ENCODE measurements around the gene RDM1.

RDM1 gene

GRCh38 chr17:35932586-35932985 is 2.0 kb upstream of the RDM1 start:
- H3K27ac ChIP-seq (ENCODE audit: low read length): no peak overlapping the region
- H3K4me3 ChIP-seq (ENCODE audit: low read length): no peak overlapping the region
- no peaks in the 10 kb centered on the region for H3K9me3 ChIP-seq (ENCODE audit: control insufficient read depth, insufficient read depth, low read length)
- no peaks in the 10 kb centered on the region for H3K4me1 ChIP-seq (ENCODE audit: control insufficient read depth, insufficient read depth, low read length)
- H3K27me3 ChIP-seq (ENCODE audit: control insufficient read depth, insufficient read depth, low read length): no peaks in the 10 kb centered on the region
- no peaks in the 10 kb centered on the region for H3K36me3 ChIP-seq (ENCODE audit: control insufficient read depth, insufficient read depth, low read length)
- no peak for DNase-seq (ENCODE audit: low read depth, low spot score)

GRCh38 chr17:35931794-35932425 is 1.3 kb upstream of the RDM1 start:
- H3K27ac ChIP-seq (ENCODE audit: low read length): no peak overlapping the region
- H3K9me3 ChIP-seq (ENCODE audit: control insufficient read depth, insufficient read depth, low read length): no peaks in the 10 kb centered on the region
- no peak for DNase-seq (ENCODE audit: low read depth, low spot score)
- no peak overlapping the region for H3K4me3 ChIP-seq (ENCODE audit: low read length)
- H3K27me3 ChIP-seq (ENCODE audit: control insufficient read depth, insufficient read depth, low read length): no peaks in the 10 kb centered on the region
- no peaks in the 10 kb centered on the region for H3K4me1 ChIP-seq (ENCODE audit: control insufficient read depth, insufficient read depth, low read length)
- WGBS (ENCODE audit: insufficient coverage, insufficient read length): no CpG with 5 or more reads among the region's 6 CpGs
- no peaks in the 10 kb centered on the region for H3K36me3 ChIP-seq (ENCODE audit: control insufficient read depth, insufficient read depth, low read length)

- H3K9me3 ChIP-seq (ENCODE audit: control insufficient read depth, insufficient read depth, low read length): no peaks in the 10 kb centered on the region
- H3K27me3 ChIP-seq (ENCODE audit: control insufficient read depth, insufficient read depth, low read length): no peaks in the 10 kb centered on the region
- no peaks in the 10 kb centered on the region for H3K36me3 ChIP-seq (ENCODE audit: control insufficient read depth, insufficient read depth, low read length)
- DNase-seq (ENCODE audit: low read depth, low spot score): no peak
- no peaks in the 10 kb centered on the region for H3K4me1 ChIP-seq (ENCODE audit: control insufficient read depth, insufficient read depth, low read length)
- no peak overlapping the region for H3K27ac ChIP-seq (ENCODE audit: low read length)
- no peak overlapping the region for H3K4me3 ChIP-seq (ENCODE audit: low read length)
Measured at GRCh38 chr17:35927714-35928113, 2.9 kb downstream of the RDM1 start.

DNA sequence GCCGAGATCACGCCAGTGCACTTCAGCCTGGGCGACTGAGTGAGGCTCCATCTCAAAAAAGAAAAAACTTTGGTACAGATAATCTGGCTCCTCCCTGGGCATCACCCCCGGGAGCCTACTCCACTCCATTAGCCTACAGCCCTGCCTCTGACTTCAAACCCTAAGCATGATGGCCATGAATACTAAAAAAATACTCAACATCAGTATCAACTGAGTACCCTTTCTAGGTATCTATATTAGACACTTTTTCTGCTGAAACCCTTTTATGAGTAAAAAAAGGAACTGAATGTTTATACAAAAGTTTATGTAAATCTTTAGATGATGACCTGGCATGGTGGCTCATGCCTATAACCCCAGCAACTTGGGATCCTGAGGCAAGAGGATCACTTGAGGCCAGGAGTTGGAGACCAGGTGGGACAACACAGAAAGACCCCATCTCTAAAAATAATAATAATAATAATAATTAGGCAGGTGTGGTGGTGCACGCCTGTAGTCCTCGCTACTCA is 6.9 kb downstream of the RDM1 start:
- Histone ChIP-seq H3K9me3 (ENCODE audit: control insufficient read depth, insufficient read depth, low read length) (no peaks in the 10 kb centered on the region), H3K27me3 (ENCODE audit: control insufficient read depth, insufficient read depth, low read length) (no peaks in the 10 kb centered on the region), H3K4me3 (ENCODE audit: low read length) (no peak overlapping the region), H3K36me3 (ENCODE audit: control insufficient read depth, insufficient read depth, low read length) (no peaks in the 10 kb centered on the region), H3K4me1 (ENCODE audit: control insufficient read depth, insufficient read depth, low read length) (no peaks in the 10 kb centered on the region), H3K27ac (ENCODE audit: low read length) (no peak overlapping the region)
- no peak for DNase-seq (ENCODE audit: low read depth, low spot score)
- no CpG with 5 or more reads among the region's 6 CpGs for WGBS (ENCODE audit: insufficient coverage, insufficient read length)

- no CpG with 5 or more reads among the region's 1 CpG for WGBS (ENCODE audit: insufficient coverage, insufficient read length)
- H3K4me1 ChIP-seq (ENCODE audit: control insufficient read depth, insufficient read depth, low read length): no peaks in the 10 kb centered on the region
- no peaks in the 10 kb centered on the region for H3K27me3 ChIP-seq (ENCODE audit: control insufficient read depth, insufficient read depth, low read length)
- no peak overlapping the region for H3K4me3 ChIP-seq (ENCODE audit: low read length)
- no peaks in the 10 kb centered on the region for H3K36me3 ChIP-seq (ENCODE audit: control insufficient read depth, insufficient read depth, low read length)
- no peak for DNase-seq (ENCODE audit: low read depth, low spot score)
- H3K27ac ChIP-seq (ENCODE audit: low read length): no peak overlapping the region
- no peaks in the 10 kb centered on the region; the same call in none of the 2 replicates for H3K9me3 ChIP-seq (ENCODE audit: control insufficient read depth, insufficient read depth, low read length)
Measured at GRCh38 chr17:35920229-35920628, 10.3 kb downstream of the RDM1 start.

- H3K27ac ChIP-seq (ENCODE audit: low read length): no peak overlapping the region
- H3K27me3 ChIP-seq (ENCODE audit: control insufficient read depth, insufficient read depth, low read length): no peaks in the 10 kb centered on the region
- WGBS (ENCODE audit: insufficient coverage, insufficient read length): no CpG with 5 or more reads among the region's 3 CpGs
Measured at GRCh38 chr17:35918665-35919064, 11.9 kb downstream of the RDM1 start.

GRCh38 chr17:35917519-35918213 is 12.9 kb downstream of the RDM1 start:
- Histone ChIP-seq H3K4me3 (ENCODE audit: low read length) (no peak overlapping the region), H3K4me1 (ENCODE audit: control insufficient read depth, insufficient read depth, low read length) (no peaks in the 10 kb centered on the region), H3K27ac (ENCODE audit: low read length) (no peak overlapping the region), H3K27me3 (ENCODE audit: control insufficient read depth, insufficient read depth, low read length) (no peaks in the 10 kb centered on the region), H3K9me3 (ENCODE audit: control insufficient read depth, insufficient read depth, low read length) (no peaks in the 10 kb centered on the region; the same call in none of the 2 replicates), H3K36me3 (ENCODE audit: control insufficient read depth, insufficient read depth, low read length) (no peaks in the 10 kb centered on the region)
- no CpG with 5 or more reads among the region's 29 CpGs for WGBS (ENCODE audit: insufficient coverage, insufficient read length)
- DNase-seq (ENCODE audit: low read depth, low spot score): no peak

More at GRCh38 chr17:35918665-35919064, 11.9 kb downstream of the RDM1 start:
- no peak for DNase-seq (ENCODE audit: low read depth, low spot score)
- Histone ChIP-seq H3K4me1 (ENCODE audit: control insufficient read depth, insufficient read depth, low read length) (no peaks in the 10 kb centered on the region), H3K36me3 (ENCODE audit: control insufficient read depth, insufficient read depth, low read length) (no peaks in the 10 kb centered on the region), H3K4me3 (ENCODE audit: low read length) (no peak overlapping the region), H3K9me3 (ENCODE audit: control insufficient read depth, insufficient read depth, low read length) (no peaks in the 10 kb centered on the region; the same call in none of the 2 replicates)

DNA sequence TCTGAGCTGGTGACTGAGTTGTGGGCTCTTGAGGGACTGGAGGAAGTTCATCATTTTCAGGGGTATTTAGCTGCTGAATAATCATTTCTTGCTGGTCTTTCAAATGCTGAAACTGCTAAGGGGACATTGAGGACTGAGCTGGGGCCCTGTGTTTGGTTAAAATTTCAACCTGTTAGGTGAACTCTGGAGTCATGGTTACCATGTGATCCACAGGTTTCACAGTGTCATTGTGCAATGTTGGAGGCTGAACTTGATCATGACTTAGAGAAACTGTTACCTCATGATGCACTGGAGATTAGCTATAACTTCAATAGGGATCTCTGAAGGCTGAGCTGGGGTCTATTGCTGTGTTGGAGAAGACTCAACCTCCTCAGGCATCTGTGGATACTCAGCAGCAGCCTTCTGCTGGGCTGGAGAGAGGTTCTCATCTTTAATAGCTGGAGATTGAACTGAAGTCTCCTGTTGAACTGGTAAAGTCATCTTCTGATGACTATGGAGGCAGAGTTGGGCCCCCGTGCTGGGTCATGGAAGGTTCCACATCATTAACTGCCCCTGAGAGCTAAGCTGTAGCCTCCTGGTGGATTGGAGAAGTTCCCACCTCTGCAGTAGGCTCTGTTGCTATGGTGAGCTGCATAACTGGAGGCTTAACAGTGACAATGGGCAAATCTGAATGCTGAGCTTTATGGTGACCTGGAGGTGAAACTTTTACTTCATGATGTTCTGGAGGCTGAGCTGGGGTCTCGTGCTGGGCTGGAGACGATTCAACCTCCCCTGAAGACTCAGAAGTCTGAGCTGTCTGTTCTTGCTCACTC is 15.2 kb downstream of the RDM1 start:
- DNase-seq (ENCODE audit: low read depth, low spot score): no peak
- Histone ChIP-seq H3K4me1 (ENCODE audit: control insufficient read depth, insufficient read depth, low read length) (no peaks in the 10 kb centered on the region), H3K36me3 (ENCODE audit: control insufficient read depth, insufficient read depth, low read length) (no peaks in the 10 kb centered on the region), H3K4me3 (ENCODE audit: low read length) (no peak overlapping the region), H3K27me3 (ENCODE audit: control insufficient read depth, insufficient read depth, low read length) (no peaks in the 10 kb centered on the region), H3K27ac (ENCODE audit: low read length) (no peak overlapping the region), H3K9me3 (ENCODE audit: control insufficient read depth, insufficient read depth, low read length) (no peaks in the 10 kb centered on the region; the same call in none of the 2 replicates)
- no CpG with 5 or more reads among the region's 3 CpGs for WGBS (ENCODE audit: insufficient coverage, insufficient read length)

DNA sequence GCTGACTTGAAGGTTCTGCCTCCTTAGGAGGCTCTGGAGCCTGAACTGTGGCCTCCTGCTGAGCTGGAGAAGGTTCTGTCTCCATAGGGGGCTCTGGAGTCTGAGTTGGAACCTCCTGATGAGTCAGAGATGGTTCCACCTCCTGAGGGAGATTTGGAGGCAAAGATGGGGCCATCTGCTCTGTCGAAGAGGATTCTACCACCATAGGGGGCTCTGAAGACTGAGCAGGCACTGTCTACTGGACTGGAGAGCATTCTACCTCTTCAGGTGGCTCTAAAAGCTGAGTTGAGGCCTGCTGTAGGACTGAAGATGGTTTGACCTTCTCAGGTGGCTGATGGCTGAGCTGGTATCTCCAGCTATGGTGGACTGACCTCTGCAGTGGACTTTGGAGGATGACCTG is 16.2 kb downstream of the RDM1 start:
- Histone ChIP-seq H3K4me3 (ENCODE audit: low read length) (no peak overlapping the region), H3K27me3 (ENCODE audit: control insufficient read depth, insufficient read depth, low read length) (no peaks in the 10 kb centered on the region), H3K4me1 (ENCODE audit: control insufficient read depth, insufficient read depth, low read length) (no peaks in the 10 kb centered on the region), H3K27ac (ENCODE audit: low read length) (no peak overlapping the region), H3K9me3 (ENCODE audit: control insufficient read depth, insufficient read depth, low read length) (no peaks in the 10 kb centered on the region; the same call in none of the 2 replicates), H3K36me3 (ENCODE audit: control insufficient read depth, insufficient read depth, low read length) (no peaks in the 10 kb centered on the region)
- DNase-seq (ENCODE audit: low read depth, low spot score): no peak
- no CpG with 5 or more reads among the region's 1 CpG for WGBS (ENCODE audit: insufficient coverage, insufficient read length)

GRCh38 chr17:35913609-35914008 is 17.0 kb downstream of the RDM1 start:
- no peaks in the 10 kb centered on the region for H3K27me3 ChIP-seq (ENCODE audit: control insufficient read depth, insufficient read depth, low read length)
- H3K9me3 ChIP-seq (ENCODE audit: control insufficient read depth, insufficient read depth, low read length): no peaks in the 10 kb centered on the region; the same call in none of the 2 replicates
- WGBS (ENCODE audit: insufficient coverage, insufficient read length): no CpG with 5 or more reads among the region's 4 CpGs
- H3K4me1 ChIP-seq (ENCODE audit: control insufficient read depth, insufficient read depth, low read length): no peaks in the 10 kb centered on the region
- H3K36me3 ChIP-seq (ENCODE audit: control insufficient read depth, insufficient read depth, low read length): no peaks in the 10 kb centered on the region
- no peak overlapping the region for H3K4me3 ChIP-seq (ENCODE audit: low read length)
- no peak overlapping the region for H3K27ac ChIP-seq (ENCODE audit: low read length)
- DNase-seq (ENCODE audit: low read depth, low spot score): no peak
